ENCODE data around the gene VAMP1.

The VAMP1 gene

DNA sequence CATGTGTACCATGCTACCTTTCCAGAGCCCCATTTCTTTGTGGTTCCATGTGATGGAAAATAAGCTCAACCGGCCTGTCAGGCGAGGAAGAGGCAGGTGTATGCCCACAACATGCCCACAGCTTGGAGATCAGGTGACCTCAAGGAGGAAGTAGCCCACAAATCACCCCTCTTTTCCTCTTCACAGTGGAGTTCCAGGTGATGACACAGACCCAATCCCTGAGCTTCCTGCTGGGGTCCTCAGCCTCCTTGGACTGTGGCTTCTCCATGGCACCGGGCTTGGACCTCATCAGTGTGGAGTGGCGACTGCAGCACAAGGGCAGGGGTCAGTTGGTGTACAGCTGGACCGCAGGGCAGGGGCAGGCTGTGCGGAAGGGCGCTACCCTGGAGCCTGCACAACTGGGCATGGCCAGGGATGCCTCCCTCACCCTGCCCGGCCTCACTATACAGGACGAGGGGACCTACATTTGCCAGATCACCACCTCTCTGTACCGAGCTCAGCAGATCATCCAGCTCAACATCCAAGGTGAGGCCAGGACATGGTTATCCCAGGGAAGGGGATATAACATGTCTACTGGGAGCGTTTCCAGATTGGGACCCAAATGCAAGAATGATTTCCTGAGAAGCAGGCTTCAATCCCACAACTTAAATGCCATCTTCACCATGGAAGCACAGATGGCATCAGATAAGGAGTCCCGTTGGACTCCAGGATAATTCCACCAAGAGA lies 13.1 kb downstream of the VAMP1 start:
- Histone ChIP-seq H3K4me3 (no peak overlapping the region), H3K27ac (peak overlapping the region in 3 of 21 experiments; percentile 21 to 35 (median 21))

DNA sequence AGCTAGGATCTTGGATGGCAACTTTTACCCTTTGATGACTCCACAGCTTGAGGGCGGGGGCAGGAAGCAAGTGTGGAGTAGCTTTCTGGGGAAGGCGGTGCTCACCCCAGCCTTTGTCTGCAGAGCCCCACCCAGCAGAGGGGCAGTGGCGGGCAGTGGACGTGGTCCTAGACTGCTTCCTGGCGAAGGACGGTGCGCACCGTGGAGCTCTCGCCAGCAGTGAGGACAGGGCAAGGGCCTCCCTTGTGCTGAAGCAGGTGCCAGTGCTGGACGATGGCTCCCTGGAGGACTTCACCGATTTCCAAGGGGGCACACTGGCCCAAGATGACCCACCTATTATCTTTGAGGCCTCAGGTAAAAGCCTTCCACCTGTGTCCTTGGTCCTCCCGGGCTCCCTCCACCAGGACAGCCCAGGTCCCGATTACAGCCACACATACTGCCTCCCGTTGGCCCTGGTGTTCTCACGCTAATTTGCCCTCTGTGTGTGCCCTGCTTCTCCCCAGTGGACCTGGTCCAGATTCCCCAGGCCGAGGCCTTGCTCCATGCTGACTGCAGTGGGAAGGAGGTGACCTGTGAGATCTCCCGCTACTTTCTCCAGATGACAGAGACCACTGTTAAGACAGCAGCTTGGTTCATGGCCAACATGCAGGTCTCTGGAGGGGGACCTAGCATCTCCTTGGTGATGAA lies 17.4 kb downstream of the VAMP1 start:
- peak overlapping the region; percentile 45 to 86 (median 60) for H3K4me3 ChIP-seq
- H3K27ac ChIP-seq = peak overlapping the region; percentile 32 to 100 (median 98)

DNA sequence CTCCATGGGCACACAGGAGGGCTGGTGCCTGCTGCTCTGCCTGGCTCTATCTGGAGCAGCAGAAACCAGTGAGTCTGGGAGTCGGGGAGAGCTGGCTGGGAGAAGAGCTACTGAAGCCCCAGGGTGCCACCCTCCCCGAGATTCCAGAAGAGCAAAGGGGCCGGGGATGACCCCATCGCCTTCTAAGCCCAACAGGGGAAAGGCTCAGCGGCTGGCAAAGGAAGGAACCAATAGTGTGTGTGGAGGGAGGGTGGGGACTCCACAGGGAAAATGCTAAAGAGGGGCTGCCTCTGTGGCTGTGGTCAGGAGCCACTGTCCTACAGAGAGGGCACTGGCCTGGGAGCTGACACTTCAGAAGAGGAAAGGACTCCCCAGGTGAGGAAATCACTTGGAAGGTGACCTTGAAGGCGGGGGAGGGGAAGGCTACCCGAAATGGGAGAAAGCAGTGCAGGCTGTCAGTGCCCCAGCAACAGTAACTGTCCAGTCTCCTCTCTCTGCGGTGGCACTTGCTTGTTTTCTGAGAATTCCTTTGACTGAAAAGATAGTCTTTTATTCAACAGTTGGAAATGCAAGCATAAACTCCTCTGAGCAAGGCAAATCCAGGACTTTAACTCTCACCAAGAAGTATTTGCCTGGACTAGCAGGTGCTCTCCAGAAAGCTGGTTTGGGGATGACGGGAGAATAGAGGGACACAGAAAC lies 18.1 kb downstream of the VAMP1 start:
- peak overlapping the region; percentile 45 to 86 (median 60) for H3K4me3 ChIP-seq
- H3K27ac ChIP-seq = peak overlapping the region; percentile 83 to 100 (median 98)

DNA sequence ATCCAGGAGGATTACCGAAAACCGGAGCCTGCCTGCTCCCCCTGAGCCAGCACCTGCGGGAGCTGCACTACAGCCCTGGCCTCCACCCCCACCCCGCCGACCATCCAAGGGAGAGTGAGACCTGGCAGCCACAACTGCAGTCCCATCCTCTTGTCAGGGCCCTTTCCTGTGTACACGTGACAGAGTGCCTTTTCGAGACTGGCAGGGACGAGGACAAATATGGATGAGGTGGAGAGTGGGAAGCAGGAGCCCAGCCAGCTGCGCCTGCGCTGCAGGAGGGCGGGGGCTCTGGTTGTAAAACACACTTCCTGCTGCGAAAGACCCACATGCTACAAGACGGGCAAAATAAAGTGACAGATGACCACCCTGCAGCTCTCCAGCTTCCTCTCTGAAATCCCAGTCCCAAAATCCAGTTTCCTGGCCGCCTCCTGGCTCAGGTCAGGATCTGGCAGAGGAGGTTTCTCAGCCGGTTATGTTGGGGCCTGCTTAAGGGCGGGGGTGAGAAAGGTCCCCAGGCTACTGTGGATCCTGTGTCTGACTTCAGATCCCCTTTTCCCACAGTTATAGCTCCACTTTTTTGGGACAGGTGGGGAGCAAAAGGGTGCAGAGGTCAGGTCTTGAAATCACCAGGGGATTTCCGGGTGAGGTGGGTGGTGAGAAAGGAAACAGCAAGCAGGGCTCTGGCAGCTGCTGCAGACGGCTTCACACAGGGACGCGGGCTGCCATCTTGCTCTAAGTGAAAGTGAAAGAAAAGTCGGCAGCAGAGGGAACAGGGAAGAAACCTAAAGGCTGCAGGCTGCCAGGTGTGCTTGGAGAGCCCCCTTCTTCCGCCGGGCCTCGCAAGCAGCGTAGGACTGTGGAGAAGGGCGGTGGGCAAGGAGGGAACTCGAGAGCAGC lies 18.9 kb downstream of the VAMP1 start, which contains the start of gene TAPBPL:
Gene TAPBPL, plus strand, starts transcription at position 695 of the 897 bp plus-strand sequence. CDS start 207 bp downstream, outside the sequence.
- peak within 1 kb of the TSS; percentile 45 to 86 (median 60) for H3K4me3 ChIP-seq

DNA sequence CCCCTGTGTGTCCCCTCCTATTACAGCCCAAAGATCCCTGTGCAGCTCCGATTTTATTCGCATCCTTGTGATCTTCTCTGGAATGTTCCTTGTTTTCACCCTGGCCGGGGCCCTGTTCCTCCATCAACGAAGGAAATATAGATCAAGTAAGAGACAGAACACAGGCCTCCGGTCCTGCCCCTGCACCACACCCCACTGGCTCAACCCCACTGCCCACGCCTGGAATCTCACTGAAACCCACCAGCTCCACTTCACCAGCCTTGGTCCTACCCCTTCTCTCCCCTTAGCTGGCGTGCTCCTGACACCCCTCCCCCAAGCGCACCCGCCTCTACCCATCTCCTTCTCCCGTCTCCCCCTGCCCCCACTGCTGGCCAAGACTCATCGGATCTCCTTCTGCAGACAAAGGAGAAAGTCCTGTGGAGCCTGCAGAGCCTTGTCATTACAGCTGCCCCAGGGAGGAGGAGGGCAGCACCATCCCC lies 19.6 kb downstream of the VAMP1 start:
- H3K27ac ChIP-seq = peak overlapping the region; percentile 3 to 100 (median 98)
- peak overlapping the region; percentile 45 to 86 (median 60) for H3K4me3 ChIP-seq

More for the DNA sequence above, 18.9 kb downstream of the VAMP1 start, which contains the start of gene TAPBPL:
- peak within 1 kb of the TSS; percentile 83 to 100 (median 98) for H3K27ac ChIP-seq

DNA sequence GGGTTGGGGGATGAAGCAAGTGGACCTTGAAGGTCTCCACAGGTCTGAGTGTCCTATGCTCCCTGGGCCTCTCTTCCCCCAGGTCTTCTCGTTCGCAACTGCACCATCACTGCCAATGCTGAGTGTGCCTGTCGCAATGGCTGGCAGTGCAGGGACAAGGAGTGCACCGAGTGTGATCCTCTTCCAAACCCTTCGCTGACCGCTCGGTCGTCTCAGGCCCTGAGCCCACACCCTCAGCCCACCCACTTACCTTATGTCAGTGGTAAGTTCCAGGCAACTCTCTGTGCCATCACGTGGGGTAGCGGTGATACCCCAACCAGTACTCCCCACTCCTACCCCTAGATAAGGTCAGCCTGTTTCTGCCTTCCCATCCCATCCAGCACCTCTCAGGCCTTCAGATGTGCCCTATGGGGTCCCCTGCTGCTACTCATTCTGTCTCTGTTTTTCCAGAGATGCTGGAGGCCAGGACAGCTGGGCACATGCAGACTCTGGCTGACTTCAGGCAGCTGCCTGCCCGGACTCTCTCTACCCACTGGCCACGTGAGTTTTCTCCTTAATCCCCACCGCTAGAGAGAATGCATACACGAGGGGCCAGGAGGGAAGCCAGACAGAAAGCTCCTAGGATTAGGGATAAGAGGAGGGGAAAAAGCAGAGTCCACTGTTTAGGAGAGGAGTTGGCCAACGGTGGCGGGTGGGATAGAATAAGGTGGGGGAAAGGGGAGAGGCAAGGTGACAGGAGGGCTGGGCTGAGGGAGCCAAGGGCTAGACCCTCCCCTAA lies 20.2 kb downstream of the VAMP1 start:
- Histone ChIP-seq H3K27ac (peak overlapping the region in 20 of 21 experiments; percentile 83 to 100 (median 98)), H3K4me3 (peak overlapping the region in 5 of 7 experiments; percentile 45 to 86 (median 60))

DNA sequence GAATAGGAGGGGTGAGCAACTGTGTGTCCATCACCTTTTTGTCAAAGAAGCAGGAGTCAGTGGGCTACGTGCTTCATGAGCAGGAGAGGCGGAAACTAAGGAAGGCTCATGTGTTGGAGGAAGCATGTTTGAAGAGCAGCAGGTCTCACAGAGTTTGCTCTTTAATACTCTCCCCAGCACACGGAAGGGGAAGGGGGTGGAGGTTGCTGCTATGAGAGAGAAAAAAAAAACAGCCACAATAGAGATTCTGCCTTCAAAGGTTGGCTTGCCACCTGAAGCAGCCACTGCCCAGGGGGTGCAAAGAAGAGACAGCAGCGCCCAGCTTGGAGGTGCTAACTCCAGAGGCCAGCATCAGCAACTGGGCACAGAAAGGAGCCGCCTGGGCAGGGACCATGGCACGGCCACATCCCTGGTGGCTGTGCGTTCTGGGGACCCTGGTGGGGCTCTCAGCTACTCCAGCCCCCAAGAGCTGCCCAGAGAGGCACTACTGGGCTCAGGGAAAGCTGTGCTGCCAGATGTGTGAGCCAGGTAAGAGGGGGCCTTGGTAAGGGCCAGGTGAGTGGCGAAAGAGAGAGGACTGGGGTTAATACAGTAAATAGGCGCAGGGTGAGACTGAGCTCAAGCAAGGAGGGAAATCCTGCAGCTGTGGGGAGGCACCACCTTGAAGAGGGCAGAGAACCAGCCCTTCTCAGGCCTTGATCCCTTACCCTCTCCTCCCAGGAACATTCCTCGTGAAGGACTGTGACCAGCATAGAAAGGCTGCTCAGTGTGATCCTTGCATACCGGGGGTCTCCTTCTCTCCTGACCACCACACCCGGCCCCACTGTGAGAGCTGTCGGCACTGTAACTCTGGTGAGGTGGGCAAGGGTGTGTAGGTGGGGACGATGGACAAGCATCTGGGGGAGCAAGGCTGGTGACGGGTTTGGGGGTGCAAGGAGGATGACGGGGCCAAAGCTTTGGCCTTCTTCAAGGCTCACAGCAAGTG lies 25.5 kb downstream of the VAMP1 start, which contains the start of gene CD27:
Gene CD27, plus strand, starts transcription at position 252 of the 985 bp plus-strand sequence. Its CDS starts 141 bp downstream, at position 393.
- H3K27ac ChIP-seq = peak within 1 kb of the TSS in 13 of 21 experiments; percentile 52 to 97 (median 74)
- H3K4me3 ChIP-seq = peak within 1 kb of the TSS; percentile 5 to 38 (median 27)

DNA sequence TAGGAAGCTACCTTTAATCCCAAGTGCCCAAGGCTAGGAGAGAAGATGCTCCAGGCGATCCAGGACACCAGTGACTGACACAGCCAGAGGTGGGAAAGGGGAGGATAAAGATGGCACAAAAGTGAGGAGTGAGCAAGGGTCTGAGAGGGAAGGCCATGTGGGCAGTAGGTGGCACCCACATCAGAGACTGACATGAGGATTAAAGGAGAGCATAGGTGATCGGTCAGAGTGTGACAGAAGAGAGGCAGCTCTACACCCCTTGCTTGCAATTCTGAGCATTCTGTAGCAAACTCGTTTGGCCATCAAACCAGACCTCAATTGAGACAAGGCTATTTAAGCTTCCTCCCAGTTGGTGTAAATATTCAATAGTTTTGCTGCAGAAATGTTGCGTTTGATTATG lies 26.4 kb downstream of the VAMP1 start:
- Histone ChIP-seq H3K27ac (peak overlapping the region in 8 of 21 experiments; percentile 6 to 97 (median 86)), H3K4me3 (no peak overlapping the region)

DNA sequence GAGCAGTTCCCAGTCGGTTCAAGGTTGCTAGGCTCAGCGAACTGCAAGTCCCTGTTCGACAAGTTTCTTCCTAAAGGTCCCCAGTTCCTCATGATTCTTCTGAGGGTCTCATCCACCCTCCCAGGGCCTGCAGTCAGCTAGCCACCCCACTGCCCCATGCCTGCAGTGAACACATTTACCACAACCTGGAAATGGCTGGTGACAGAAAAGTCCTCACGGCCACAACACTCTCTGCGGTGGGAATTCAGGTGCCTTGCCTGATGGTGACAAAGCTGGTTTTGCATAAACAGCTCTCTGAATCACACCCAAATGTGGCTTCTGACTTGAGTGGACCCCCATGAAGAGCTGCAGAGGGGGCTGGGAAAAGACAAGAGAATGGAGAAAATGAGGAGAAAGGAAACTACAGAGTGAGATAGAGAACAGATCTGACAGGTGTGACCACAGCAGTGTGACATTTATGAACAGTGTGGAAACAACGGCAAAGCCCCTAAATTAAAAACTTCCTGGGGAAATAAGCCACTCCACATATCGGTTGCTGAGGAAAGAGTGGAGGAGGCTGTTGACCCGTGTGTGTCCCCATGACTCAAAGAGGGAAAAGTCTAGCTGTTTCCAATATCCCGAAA lies 27.0 kb downstream of the VAMP1 start:
- Histone ChIP-seq H3K4me3 (no peak overlapping the region), H3K27ac (peak overlapping the region in 7 of 21 experiments; percentile 6 to 97 (median 83))

DNA sequence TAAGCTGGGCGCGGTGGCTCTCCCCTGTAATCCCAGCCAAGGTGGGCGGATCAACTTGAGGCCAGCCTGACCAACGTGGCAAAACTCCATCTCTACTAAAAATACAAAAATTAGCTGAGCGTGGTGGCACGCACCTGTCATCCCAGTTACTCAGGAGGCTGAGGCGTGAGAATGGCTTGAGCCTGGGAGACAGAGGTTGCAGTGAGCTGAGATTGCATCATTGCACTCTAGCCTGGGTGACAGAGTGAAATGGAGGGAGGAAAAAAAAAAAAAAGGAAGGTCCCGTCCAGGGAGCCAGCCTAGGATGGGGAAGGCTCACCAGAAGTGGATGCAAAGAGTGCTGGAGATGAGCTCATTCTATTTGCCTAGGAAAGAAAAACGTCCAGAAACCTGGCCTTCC lies 27.6 kb downstream of the VAMP1 start:
- Histone ChIP-seq H3K4me3 (no peak overlapping the region), H3K27ac (peak overlapping the region in 4 of 21 experiments; percentile 81 to 97 (median 88))

DNA sequence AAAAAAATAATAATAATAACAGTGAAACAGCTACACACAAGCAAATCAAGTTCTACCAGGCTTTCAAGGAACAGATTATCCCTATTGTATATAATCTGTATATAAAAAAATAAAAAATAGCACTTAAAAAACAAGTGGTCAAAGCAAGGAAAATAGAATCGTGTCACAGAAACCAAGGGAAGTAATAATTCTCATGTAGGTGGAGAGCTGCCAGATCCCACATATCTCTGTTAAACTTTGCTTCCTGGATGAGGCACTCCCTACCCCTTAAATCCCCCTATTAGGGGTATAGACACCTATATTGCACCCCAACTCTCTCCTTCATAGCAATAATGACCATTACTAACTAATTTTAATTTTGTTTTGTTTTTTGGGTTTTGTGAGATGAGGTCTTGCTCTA lies 30.1 kb downstream of the VAMP1 start:
- Histone ChIP-seq H3K27ac (no peak overlapping the region), H3K4me3 (no peak overlapping the region)

DNA sequence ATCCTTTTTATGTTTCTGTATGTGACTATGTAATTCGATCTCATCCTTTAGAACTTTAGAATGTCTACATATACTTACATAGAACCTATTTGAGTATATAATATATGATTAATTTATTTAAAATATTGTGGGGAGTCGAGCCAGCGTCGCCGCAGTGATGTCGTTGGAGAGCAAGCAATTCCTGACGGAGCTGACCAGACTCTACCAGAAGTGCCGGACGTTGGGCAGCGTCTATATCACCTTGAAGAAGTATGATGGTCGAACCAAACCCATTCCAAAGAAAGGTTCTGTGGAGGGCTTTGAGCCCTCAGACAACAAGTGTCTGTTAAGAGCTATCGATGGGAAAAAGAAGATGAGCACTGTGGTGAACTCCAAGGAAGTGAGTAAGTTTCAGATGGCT lies 32.1 kb downstream of the VAMP1 start:
- Histone ChIP-seq H3K27ac (no peak overlapping the region), H3K4me3 (no peak overlapping the region)

DNA sequence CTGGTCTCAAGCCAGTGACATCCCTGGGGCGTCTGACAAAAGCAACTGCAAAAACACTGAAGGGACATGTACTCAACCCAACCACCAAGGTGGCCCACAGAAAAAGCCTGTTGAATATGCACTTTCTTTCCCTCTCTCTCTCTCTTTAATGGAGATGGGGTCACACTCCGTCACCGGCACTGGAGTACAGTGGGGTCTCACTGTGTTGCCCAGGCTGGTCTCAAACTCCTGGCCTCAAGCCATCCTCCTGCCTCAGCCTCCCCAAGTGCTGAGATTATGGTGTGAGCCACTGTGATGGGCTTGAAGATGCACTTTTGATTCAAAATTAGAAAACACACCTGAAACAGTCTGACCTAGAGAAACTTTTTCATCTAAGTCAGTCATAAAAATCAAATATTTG lies 32.9 kb downstream of the VAMP1 start:
- no peak overlapping the region for H3K4me3 ChIP-seq
- H3K27ac ChIP-seq = no peak overlapping the region

DNA sequence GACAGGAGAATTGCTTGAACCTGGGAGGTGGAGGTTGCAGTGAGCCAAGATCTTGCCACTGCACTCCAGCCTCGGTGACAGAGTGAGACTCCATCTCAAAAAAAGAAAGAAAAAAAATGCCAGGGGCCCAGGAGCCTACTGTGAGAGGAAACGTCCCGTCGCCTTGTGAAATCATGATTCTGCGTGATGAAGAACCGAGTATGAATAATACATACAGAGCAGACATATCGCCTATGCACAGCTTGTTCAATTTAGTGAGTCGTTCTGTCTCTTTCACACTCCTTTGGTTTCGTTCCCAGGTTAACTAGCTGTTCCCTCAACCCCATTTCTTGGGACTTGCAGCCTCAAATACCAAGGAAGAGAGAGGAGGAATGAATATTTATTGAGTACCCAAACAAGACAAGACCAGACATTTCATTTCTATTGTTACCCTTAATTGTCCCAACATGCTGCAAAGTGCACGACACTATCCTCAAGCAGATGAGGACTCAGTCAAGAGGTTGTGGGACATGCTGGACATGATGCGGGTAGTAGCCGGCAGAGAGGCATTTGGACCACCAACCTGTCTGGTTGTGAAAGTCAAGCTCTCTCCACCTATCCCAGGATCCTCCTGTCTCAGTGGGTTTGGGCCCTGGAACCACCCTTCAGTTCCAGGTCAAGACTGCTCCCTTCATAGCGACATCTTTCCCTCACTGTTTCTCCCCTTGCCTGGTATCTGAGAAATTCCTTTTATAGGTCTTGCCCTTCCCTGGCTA lies 34.3 kb downstream of the VAMP1 start:
- Histone ChIP-seq H3K4me3 (no peak overlapping the region), H3K27ac (no peak overlapping the region)

DNA sequence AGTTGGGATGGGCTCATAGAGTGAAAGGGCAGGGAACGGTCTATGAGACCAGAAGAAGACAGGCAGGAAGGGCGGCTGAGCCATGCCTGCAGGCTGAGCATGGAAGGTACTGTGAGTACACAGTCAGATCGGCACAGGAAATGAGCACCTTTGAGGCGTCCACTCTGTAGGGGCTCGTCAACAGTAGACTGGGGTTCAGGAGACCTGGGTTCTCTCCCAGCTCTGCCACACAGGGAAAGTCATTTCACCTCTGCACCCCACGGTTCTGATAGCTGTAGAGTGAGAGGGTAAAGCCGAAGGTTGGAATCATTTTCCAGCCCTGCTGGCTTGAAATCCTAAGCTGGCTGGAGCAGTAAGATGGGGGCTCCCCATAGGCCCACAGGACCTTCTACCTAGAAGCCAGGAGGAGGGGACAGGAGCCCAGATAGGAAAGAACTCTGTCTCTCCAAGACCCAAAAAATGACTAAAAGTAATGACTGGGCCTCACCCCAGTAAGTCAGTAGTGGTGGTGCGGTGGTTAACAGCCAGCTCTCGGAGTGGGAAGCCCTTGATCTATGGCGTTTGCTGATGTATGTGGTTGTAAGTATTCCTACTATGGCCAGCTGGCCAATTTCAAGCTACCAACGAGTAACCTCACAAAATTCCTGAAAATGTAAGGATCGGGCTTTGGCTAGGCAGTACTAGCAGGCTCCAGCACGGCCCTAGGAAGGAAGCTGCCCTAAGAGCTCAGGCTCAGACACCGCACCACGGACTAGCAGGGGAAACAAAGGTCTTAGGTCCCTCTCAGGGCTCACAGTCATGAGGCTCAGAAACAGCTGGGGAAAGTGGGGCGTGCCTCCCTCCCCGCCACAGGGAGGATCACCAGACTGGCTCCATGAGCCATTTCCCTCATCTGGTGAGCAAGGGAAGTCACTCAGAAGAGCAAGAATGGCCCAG lies 36.0 kb downstream of the VAMP1 start:
- Histone ChIP-seq H3K27ac (peak overlapping the region in 3 of 21 experiments; percentile 11 to 60 (median 54)), H3K4me3 (no peak overlapping the region)
